Tibial nerve (tissue), 4 donors: ENCODE measurements around the gene PSAPL1.

Source experiments
- CTCF ChIP-seq, 5 experiments: fragments of 200-600 bp in 3 of 5; fragments of 450-650 bp in 2 of 5; sonication (generic) in 3 of 5; IDR thresholded peaks; one replicate each; pipeline ENCODE4 v1.5.1; 2016 to 2019; ENCODE audit warnings: antibody characterized with exemption in 5 of 5, mild to moderate bottlenecking in 3 of 5, moderate library complexity in 2 of 5
- EP300 ChIP-seq, 2 donors: sonication (generic); formaldehyde crosslinking; IDR thresholded peaks; one replicate each; pipeline ENCODE4 v1.6.1; 2017; ENCODE audit warnings: antibody characterized with exemption in 2 of 2, mild to moderate bottlenecking in 1 of 2
- POLR2A ChIP-seq, 2 donors: fragments of 450-650 bp; IDR thresholded peaks; one replicate each; pipeline ENCODE4 v1.6.1; 2017; ENCODE audit warnings: antibody characterized with exemption in 2 of 2, mild to moderate bottlenecking in 2 of 2, moderate library complexity in 2 of 2

- TF ChIP-seq CTCF (IDR thresholded peaks at IDR 0.05) = no peak
- no peak for TF ChIP-seq POLR2A (IDR thresholded peaks at IDR 0.05)
- TF ChIP-seq EP300 (IDR thresholded peaks at IDR 0.05) = no peak
Observed at GRCh38 chr4:7410446-7410845, 24.3 kb downstream of the PSAPL1 start.
